ENCODE measurements around the gene SLC35E4.
A peak's percentile ranks its signal among the peaks of the same experiment; 100 is the strongest.

Gene SLC35E4

DNA sequence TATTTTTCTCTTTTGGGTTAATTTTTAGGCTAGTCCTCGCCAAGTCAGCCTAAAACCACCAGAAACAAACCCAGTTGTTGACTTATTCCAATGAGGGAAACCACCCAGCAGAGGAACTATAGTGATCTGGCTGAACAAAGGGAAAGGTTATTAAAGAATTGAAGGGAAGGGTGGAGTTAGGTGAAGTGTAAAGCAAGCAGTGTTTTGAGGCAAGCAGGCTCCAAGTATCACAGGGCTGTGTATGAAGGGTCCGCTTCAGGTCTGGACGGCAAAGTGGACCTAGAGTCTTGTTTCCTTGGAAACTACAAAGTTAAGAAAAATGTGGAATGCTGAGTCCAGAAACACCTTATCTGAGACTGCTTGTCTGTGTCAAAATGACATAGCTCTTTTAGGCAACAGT lies 31.8 kb upstream of the SLC35E4 start:
- no peaks in the 10 kb centered on the region for H3K27me3 Mint-ChIP-seq (ENCODE audit: low read depth)
- H3K4me1 Mint-ChIP-seq, result peaks cover 20% of the 10 kb centered on the region
- TF ChIP-seq CTCF (IDR thresholded peaks at IDR 0.05; ENCODE audit: unreplicated experiment in 3 of 3), result no peak

DNA sequence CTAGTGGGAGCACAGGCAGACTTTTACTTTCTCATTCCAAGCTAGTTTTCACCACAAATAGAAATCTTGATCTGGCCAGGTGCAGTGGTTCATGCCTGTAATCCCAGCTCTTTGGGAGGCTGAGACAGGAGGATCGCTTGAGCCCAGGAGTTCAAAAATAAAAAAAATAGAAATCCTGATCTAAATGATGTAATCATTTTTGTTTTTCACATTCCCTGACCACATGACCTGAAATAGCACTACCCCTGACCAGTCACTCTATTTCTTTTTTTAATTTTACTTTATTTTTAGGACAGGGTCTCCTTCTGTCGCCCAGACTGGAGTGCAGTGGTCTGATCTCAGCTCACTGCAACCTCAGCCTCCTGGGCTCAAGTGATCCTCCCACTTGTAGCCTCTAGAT lies 30.9 kb upstream of the SLC35E4 start:
- Mint-ChIP-seq H3K36me3 (ENCODE audit: low read depth) (peaks cover 3% of the 10 kb centered on the region), H3K27ac (peak overlapping the region in 1 of 3 experiments; percentile 99), H3K4me1 (peaks cover 28% of the 10 kb centered on the region), H3K27me3 (ENCODE audit: low read depth) (no peaks in the 10 kb centered on the region), H3K4me3 (no peak overlapping the region), H3K9me3 (no peaks in the 10 kb centered on the region)
- no peak for TF ChIP-seq CTCF (IDR thresholded peaks at IDR 0.05; ENCODE audit: unreplicated experiment in 3 of 3)

More for the DNA sequence above, 31.8 kb upstream of the SLC35E4 start:
- Mint-ChIP-seq H3K36me3 (ENCODE audit: low read depth) (no peaks in the 10 kb centered on the region), H3K9me3 (no peaks in the 10 kb centered on the region), H3K4me3 (peak overlapping the region in 2 of 3 experiments; percentile 3 to 4), H3K27ac (peak overlapping the region in 2 of 3 experiments; percentile 59 to 71)

- H3K36me3 Mint-ChIP-seq (ENCODE audit: low read depth), result peaks cover 3% of the 10 kb centered on the region
- H3K27me3 Mint-ChIP-seq (ENCODE audit: low read depth), result no peaks in the 10 kb centered on the region
- H3K4me1 Mint-ChIP-seq, result peaks cover 28% of the 10 kb centered on the region
- H3K4me3 Mint-ChIP-seq, result peak overlapping the region; percentile 76 to 91 (median 85)
- TF ChIP-seq CTCF (IDR thresholded peaks at IDR 0.05; ENCODE audit: unreplicated experiment in 3 of 3), result peak; percentile 48 to 61 (median 48)
- peak overlapping the region; percentile 95 to 99 (median 98) for H3K27ac Mint-ChIP-seq
- no peaks in the 10 kb centered on the region for H3K9me3 Mint-ChIP-seq
Observed at GRCh38 chr22:30605449-30606110, 30.0 kb upstream of the SLC35E4 start.

DNA sequence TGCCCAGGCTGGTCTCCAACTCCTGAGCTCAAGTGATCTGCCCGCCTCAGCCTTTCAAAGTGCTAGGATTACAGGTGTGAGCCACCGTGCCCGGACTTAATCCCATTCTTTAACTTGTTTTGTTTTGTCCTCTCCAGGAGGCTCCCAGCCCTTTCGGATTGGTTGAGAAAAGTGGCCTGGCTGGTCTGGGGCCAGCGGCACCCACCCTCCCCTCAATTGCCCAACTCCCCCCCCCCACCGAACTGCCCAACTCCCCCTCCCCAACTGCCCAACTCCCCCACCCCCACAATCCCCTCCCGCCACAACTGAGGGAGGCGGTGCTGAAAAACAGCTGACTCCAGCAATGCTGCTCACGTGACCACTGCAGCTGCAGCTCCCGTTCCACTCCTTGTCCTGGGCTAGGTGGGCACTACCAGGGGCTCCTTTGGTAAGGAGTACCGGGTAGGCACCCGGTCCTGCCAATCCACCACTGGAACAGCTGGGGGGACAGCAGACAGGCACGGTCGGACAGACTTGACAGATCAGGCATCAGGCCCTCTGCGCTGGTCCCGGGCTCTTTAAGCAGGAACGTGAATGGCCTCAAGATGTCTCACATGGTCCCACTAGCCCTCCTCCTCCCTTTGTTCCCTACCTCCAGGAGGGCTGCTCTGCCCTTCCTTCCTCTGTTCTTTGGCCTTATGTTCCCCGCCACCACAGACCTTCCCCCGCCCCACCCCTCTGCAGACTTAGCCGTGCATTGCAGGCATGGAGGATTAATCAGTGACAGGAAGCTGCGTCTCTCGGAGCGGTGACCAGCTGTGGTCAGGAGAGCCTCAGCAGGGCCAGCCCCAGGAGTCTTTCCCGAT lies 28.9 kb upstream of the SLC35E4 start, which contains the start of gene TCN2:
TCN2 (plus strand) TSS at position 720 of the 845 bp plus-strand sequence. CDS start 158 bp downstream, outside the sequence.
- no peak for TF ChIP-seq CTCF (IDR thresholded peaks at IDR 0.05; ENCODE audit: unreplicated experiment in 3 of 3)
- Mint-ChIP-seq H3K27me3 (ENCODE audit: low read depth) (no peaks in the 10 kb centered on the region), H3K9me3 (no peaks in the 10 kb centered on the region), H3K4me1 (peaks cover 28% of the 10 kb centered on the region), H3K27ac (peak within 1 kb of the TSS; percentile 95 to 99 (median 98)), H3K36me3 (ENCODE audit: low read depth) (peaks cover 11% of the 10 kb centered on the region), H3K4me3 (peak within 1 kb of the TSS; percentile 90 to 91 (median 91))

DNA sequence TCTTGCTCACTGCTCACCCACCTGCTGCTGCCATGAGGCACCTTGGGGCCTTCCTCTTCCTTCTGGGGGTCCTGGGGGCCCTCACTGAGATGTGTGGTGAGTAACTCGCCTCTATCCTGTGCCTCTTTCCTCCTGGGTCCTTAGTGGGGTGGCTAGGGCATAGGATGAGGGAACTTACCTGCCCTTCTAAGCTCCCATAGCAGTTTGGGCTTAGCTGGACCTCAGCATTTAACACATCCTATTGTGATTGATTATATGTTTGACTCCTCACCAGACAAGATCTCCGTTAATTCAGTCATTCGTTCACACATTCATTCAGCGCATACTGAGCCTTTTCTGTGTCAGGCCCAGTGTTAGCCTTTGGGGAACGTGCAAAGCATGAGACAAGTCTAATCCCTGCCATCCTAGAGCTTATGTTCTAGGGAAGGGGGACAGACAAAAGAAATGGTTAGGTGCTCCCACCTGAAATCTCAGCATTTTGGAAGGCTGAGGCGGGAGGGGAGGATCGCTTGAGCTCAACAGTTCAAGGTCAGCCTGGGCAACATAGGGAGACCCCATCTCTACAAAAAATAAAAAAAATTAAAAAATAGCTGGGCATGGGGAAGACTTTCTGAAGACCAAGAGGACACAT lies 28.2 kb upstream of the SLC35E4 start:
- TF ChIP-seq CTCF (IDR thresholded peaks at IDR 0.05; ENCODE audit: unreplicated experiment in 3 of 3), result no peak
- peak overlapping the region; percentile 95 to 99 (median 98) for H3K27ac Mint-ChIP-seq
- H3K4me1 Mint-ChIP-seq, result peaks cover 28% of the 10 kb centered on the region
- H3K4me3 Mint-ChIP-seq, result peak overlapping the region; percentile 90 to 91 (median 91)
- H3K27me3 Mint-ChIP-seq (ENCODE audit: low read depth), result no peaks in the 10 kb centered on the region
- H3K9me3 Mint-ChIP-seq, result no peaks in the 10 kb centered on the region
- peaks cover 14% of the 10 kb centered on the region for H3K36me3 Mint-ChIP-seq (ENCODE audit: low read depth)

Measured in nephron (organoid).